WTC11 (cell line): ENCODE results near the gene UBXN11. TPM values are rescaled to one million over a fixed set of nuclear protein-coding genes. Genes with fewer than 3 reads are reported as not detected.

Experiments used
- ATAC-seq: fragments of 200-7000 bp; cut with Tn5 transposase; 2 replicates; pipeline ENCODE4 v1.10.0; 2021; ENCODE audit warnings: mild to moderate bottlenecking, moderate library complexity
- CTCF ChIA-PET: fragments of 300-600 bp; sonication (Branson Sonifier 250); formaldehyde crosslinking; loops from one replicate; lab custom pipeline; 2021; ENCODE audit warnings: antibody characterized with exemption; lab: Charles Lee
- POLR2A ChIA-PET: fragments of 350-600 bp; sonication (Branson Sonifier 250); formaldehyde crosslinking; loops from one replicate; lab custom pipeline; 2021; ENCODE audit warnings: antibody characterized with exemption; lab: Charles Lee
- DNase-seq: peaks from one replicate; pipeline ENCODE4 v3.0.0; 2021; ENCODE audit warnings: low spot score
- H3K27ac Mint-ChIP-seq: 2 replicates; pipeline ENCODE4 v1.8.0; 2021; ENCODE audit warnings: mixed read lengths
- H3K27me3 Mint-ChIP-seq: 2 replicates; pipeline ENCODE4 v1.8.0; 2021; ENCODE audit warnings: low read depth, mild to moderate bottlenecking, moderate library complexity, mixed read lengths
- H3K36me3 Mint-ChIP-seq: 2 replicates; pipeline ENCODE4 v1.8.0; 2021; ENCODE audit warnings: mixed read lengths
- H3K4me1 Mint-ChIP-seq: 2 replicates; pipeline ENCODE4 v1.8.0; 2022; ENCODE audit warnings: mixed read lengths
- H3K4me3 Mint-ChIP-seq: 2 replicates; pipeline ENCODE4 v1.8.0; 2021; ENCODE audit warnings: mild to moderate bottlenecking, moderate library complexity, mixed read lengths
- H3K9me3 Mint-ChIP-seq: 2 replicates; pipeline ENCODE4 v1.8.0; 2021; ENCODE audit warnings: mixed read lengths
- EMX1 ChIP-seq: fragments of 250-450 bp; sonication (Bioruptor Pico); IDR thresholded peaks from 2 replicates; pipeline ENCODE4 v1.8.0; 2021; ENCODE audit warnings: mild to moderate bottlenecking
- ESRRA ChIP-seq: sonication (generic); formaldehyde crosslinking; IDR thresholded peaks from 2 replicates; pipeline ENCODE4 v1.8.1; 2022; ENCODE audit warnings: mild to moderate bottlenecking, missing genetic modification reagents, borderline replicate concordance
- GTF2I ChIP-seq: fragments of 250-450 bp; sonication (Bioruptor Pico); conservative IDR thresholded peaks from 2 replicates; pipeline ENCODE4 v1.4.0; 2021; ENCODE audit warnings: mild to moderate bottlenecking
- KAT7 ChIP-seq: sonication (generic); formaldehyde crosslinking; IDR thresholded peaks from 2 replicates; pipeline ENCODE4 v1.8.1; 2023; ENCODE audit warnings: missing genetic modification reagents, mild to moderate bottlenecking, borderline replicate concordance
- NFATC4 ChIP-seq: fragments of 250-450 bp; sonication (Bioruptor Pico); IDR thresholded peaks from 2 replicates; pipeline ENCODE4 v1.9.0; 2021; ENCODE audit warnings: mild to moderate bottlenecking
- PRRX2 ChIP-seq: fragments of 250-450 bp; sonication (Bioruptor Pico); IDR thresholded peaks from 2 replicates; pipeline ENCODE4 v1.8.0; 2021; ENCODE audit warnings: mild to moderate bottlenecking
- TCF7 ChIP-seq: sonication (generic); formaldehyde crosslinking; IDR thresholded peaks from 2 replicates; pipeline ENCODE4 v1.8.0; 2022; ENCODE audit warnings: mild to moderate bottlenecking, low read depth, missing genetic modification reagents, moderate library complexity
- USF2 ChIP-seq: sonication (generic); formaldehyde crosslinking; IDR thresholded peaks from 2 replicates; pipeline ENCODE4 v1.8.1; 2023; ENCODE audit warnings: mild to moderate bottlenecking, missing genetic modification reagents, moderate library complexity
- ZNF121 ChIP-seq: sonication (generic); formaldehyde crosslinking; IDR thresholded peaks from 2 replicates; pipeline ENCODE4 v1.8.0; 2023; ENCODE audit warnings: missing genetic modification reagents
- ZNF281 ChIP-seq: sonication (generic); formaldehyde crosslinking; IDR thresholded peaks from 2 replicates; pipeline ENCODE4 v1.8.0; 2023; ENCODE audit warnings: mild to moderate bottlenecking, missing genetic modification reagents
- ZNF317 ChIP-seq: sonication (generic); formaldehyde crosslinking; IDR thresholded peaks from 2 replicates; pipeline ENCODE4 v1.8.1; 2023; ENCODE audit warnings: low read depth, mild to moderate bottlenecking, moderate library complexity, missing genetic modification reagents, borderline replicate concordance
- total RNA-seq: library from RNA; stranded (reverse); gene quantifications from 3 replicates; pipeline ENCODE4 v1.2.3, GENCODE V29; 2021
- TF ChIP-seq, protein P1 (sequence below): fragments of 250-450 bp; sonication (Bioruptor Pico); IDR thresholded peaks from 2 replicates; pipeline ENCODE4 v1.9.0; 2021; ENCODE audit warnings: mild to moderate bottlenecking, borderline replicate concordance

UBXN11 gene
- total RNA-seq, 1 experiment from 2014 or later = 14.1 TPM

DNA sequence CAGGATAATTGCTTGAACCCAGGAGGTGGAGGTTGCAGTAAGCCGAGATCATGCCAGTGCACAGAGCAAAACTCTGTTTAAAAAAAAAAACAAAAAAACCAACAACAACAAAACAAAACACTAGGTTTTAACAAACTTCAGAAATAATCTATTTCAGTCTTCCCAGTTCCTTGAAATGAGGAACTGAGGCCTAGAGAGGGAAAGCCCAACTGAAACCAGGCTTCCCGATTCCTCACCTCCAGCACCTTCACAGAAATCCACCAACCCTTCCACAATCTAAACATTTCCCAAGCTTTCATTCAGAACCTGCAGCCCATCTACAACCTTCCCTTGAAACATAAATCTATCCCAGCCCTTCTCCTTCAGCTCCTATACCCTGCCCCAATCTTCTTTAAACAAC, 10.7 kb upstream of the UBXN11 start:
- ChIA-PET POLR2A (interaction anchor here (0.8 to 1.3 kb wide), 2 partner anchors 35 to 83 kb away, joined by 3 to 5 read pairs; partner anchors contain the start of gene CEP85), CTCF (interaction anchor here (1.0 to 11.1 kb wide), 7 partner anchors 33 to 127 kb away, joined by 3 to 306 read pairs (median 8); partner anchors contain the start of genes CATSPER4, CEP85 and SH3BGRL3)
- Mint-ChIP-seq H3K4me1 (peaks cover 33% of the 10 kb centered on the region), H3K27ac (peak overlapping the region; percentile 78), H3K36me3 (peaks cover 3% of the 10 kb centered on the region), H3K9me3 (no peaks in the 10 kb centered on the region), H3K4me3 (no peak overlapping the region), H3K27me3 (peaks cover 13% of the 10 kb centered on the region; the same call in 1 of the 2 replicates)
- no peak for ATAC-seq
- TF ChIP-seq ZNF121 (CRISPR knock-in tag) (no peak), TCF7 (CRISPR knock-in tag) (no peak)
- DNase-seq = no peak

- DNase-seq = no peak
- TF ChIP-seq PRRX2 (CRISPR knock-in tag) = no peak
- no peak for TF ChIP-seq ZNF281 (CRISPR knock-in tag)
- TF ChIP-seq, protein P1, sequence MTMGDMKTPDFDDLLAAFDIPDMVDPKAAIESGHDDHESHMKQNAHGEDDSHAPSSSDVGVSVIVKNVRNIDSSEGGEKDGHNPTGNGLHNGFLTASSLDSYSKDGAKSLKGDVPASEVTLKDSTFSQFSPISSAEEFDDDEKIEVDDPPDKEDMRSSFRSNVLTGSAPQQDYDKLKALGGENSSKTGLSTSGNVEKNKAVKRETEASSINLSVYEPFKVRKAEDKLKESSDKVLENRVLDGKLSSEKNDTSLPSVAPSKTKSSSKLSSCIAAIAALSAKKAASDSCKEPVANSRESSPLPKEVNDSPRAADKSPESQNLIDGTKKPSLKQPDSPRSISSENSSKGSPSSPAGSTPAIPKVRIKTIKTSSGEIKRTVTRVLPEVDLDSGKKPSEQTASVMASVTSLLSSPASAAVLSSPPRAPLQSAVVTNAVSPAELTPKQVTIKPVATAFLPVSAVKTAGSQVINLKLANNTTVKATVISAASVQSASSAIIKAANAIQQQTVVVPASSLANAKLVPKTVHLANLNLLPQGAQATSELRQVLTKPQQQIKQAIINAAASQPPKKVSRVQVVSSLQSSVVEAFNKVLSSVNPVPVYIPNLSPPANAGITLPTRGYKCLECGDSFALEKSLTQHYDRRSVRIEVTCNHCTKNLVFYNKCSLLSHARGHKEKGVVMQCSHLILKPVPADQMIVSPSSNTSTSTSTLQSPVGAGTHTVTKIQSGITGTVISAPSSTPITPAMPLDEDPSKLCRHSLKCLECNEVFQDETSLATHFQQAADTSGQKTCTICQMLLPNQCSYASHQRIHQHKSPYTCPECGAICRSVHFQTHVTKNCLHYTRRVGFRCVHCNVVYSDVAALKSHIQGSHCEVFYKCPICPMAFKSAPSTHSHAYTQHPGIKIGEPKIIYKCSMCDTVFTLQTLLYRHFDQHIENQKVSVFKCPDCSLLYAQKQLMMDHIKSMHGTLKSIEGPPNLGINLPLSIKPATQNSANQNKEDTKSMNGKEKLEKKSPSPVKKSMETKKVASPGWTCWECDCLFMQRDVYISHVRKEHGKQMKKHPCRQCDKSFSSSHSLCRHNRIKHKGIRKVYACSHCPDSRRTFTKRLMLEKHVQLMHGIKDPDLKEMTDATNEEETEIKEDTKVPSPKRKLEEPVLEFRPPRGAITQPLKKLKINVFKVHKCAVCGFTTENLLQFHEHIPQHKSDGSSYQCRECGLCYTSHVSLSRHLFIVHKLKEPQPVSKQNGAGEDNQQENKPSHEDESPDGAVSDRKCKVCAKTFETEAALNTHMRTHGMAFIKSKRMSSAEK = no peak
- TF ChIP-seq GTF2I = no peak
- TF ChIP-seq KAT7 (CRISPR knock-in tag) = no peak
- no peak for TF ChIP-seq EMX1
- TF ChIP-seq TCF7 (CRISPR knock-in tag) = no peak
- no peak for TF ChIP-seq USF2 (CRISPR knock-in tag)
- TF ChIP-seq ZNF317 (CRISPR knock-in tag) = no peak
- TF ChIP-seq NFATC4 (CRISPR knock-in tag) = no peak
- TF ChIP-seq ESRRA (CRISPR knock-in tag) = no peak
- TF ChIP-seq, all 79 proteins: peak for 0
- ChIA-PET POLR2A (interaction anchor here (0.6 kb wide), 2 partner anchors 114 to 280 kb away, joined by 3 to 5 read pairs; no protein-coding TSS in a partner anchor), CTCF (interaction anchor here (1.3 to 11.1 kb wide), 4 partner anchors 32 to 126 kb away, joined by 5 to 306 read pairs (median 12); partner anchors contain the start of genes CATSPER4 and SH3BGRL3)
- Mint-ChIP-seq H3K27ac (peak overlapping the region; percentile 57; the same call in 1 of the 2 replicates), H3K9me3 (no peaks in the 10 kb centered on the region), H3K27me3 (peaks cover 17% of the 10 kb centered on the region), H3K4me3 (no peak overlapping the region), H3K36me3 (peaks cover under 1% of the 10 kb centered on the region), H3K4me1 (peaks cover 29% of the 10 kb centered on the region)
- ATAC-seq = no peak
These were observed 9.7 kb upstream of the UBXN11 start for GRCh38 chr1:26315874-26316850.
